H1 (cell line): ENCODE results near the gene PDE4D. TPM values are rescaled to one million over a fixed set of nuclear protein-coding genes. Genes with fewer than 3 reads are reported as not detected.

Source experiments
- CTCF ChIA-PET: fragments of 300-600 bp; sonication (Branson Sonifier 250); formaldehyde crosslinking; loops from one replicate; lab custom pipeline; 2021; ENCODE audit not compliant: partially characterized antibody; lab: Charles Lee
- POLR2A ChIA-PET: fragments of 300-600 bp; sonication (Branson Sonifier 250); formaldehyde crosslinking; loops from one replicate; lab custom pipeline; 2021; ENCODE audit warnings: inconsistent platforms; ENCODE audit not compliant: partially characterized antibody; lab: Charles Lee
- DNase-seq, 2 experiments: peaks; one replicate each; pipeline versions ENCODE4 v3.0.0 to v3.0.0-alpha.2; 2010 to 2022; ENCODE audit warnings: low spot score in 2 of 2, low read depth in 1 of 2, mixed read lengths in 1 of 2
- FAIRE-seq: peaks from 2 replicates; lab custom pipeline; 2011; peaks lifted over from hg19 to GRCh38; lab: Jason Lieb, UNC
- H2AFZ ChIP-seq: 2 replicates; pipeline ENCODE4 v1.8.1; 2012; ENCODE audit warnings: low read length, inconsistent platforms
- H2AK5ac ChIP-seq: 2 replicates; pipeline ENCODE4 v1.6.1; 2013; ENCODE audit warnings: low read depth, low read length
- H2BK120ac ChIP-seq: replicated peaks from 2 replicates; pipeline ENCODE3; 2013; ENCODE audit warnings: low read depth, low read length, inconsistent platforms
- H2BK12ac ChIP-seq: 2 replicates; pipeline ENCODE4 v1.6.1; 2013; ENCODE audit warnings: low read depth, low read length
- H2BK15ac ChIP-seq: 2 replicates; pipeline ENCODE4 v1.6.1; 2013; ENCODE audit warnings: low read length
- H2BK20ac ChIP-seq: 2 replicates; pipeline ENCODE4 v1.6.1; 2013; ENCODE audit warnings: low read length
- H2BK5ac ChIP-seq: 2 replicates; pipeline ENCODE4 v1.6.1; 2013; ENCODE audit warnings: low read depth, low read length
- H3K14ac ChIP-seq: 2 replicates; pipeline ENCODE4 v1.6.1; 2013; ENCODE audit warnings: inconsistent platforms; ENCODE audit not compliant: insufficient read length
- H3K18ac ChIP-seq: 2 replicates; pipeline ENCODE4 v1.6.1; 2013; ENCODE audit warnings: low read length; ENCODE audit errors: extremely low read depth
- H3K23ac ChIP-seq: 2 replicates; pipeline ENCODE4 v1.6.1; 2013; ENCODE audit warnings: inconsistent platforms; ENCODE audit not compliant: insufficient read length
- H3K23me2 ChIP-seq: 2 replicates; pipeline ENCODE4 v1.6.1; 2013; ENCODE audit warnings: low read depth, low read length
- H3K27ac ChIP-seq: 2 replicates; pipeline ENCODE4 v1.6.1; 2011; ENCODE audit warnings: low read depth, low read length, inconsistent platforms
- H3K27me3 ChIP-seq, 4 experiments: replicated peaks in 1 of 4; 1 replicate in 1 of 4; 2 replicates in 3 of 4; pipeline versions ENCODE4 v1.6.1 to v1.8.1; 2011 to 2013; ENCODE audit warnings: low read length in 3 of 4, mild to moderate bottlenecking in 3 of 4, inconsistent platforms in 2 of 4, mixed read lengths in 2 of 4, moderate library complexity in 1 of 4; ENCODE audit not compliant: control insufficient read depth in 3 of 4, insufficient read depth in 3 of 4; ENCODE audit errors: extremely low read depth in 1 of 4
- H3K36me3 ChIP-seq, 4 experiments: 2 replicates each; pipeline versions ENCODE4 v1.6.1 to v1.8.1; 2011 to 2013; ENCODE audit warnings: mild to moderate bottlenecking in 4 of 4, low read length in 3 of 4, moderate library complexity in 2 of 4, control low read depth in 1 of 4, inconsistent platforms in 1 of 4; ENCODE audit not compliant: insufficient read depth in 4 of 4, control insufficient read depth in 2 of 4
- H3K4ac ChIP-seq: replicated peaks from 2 replicates; pipeline ENCODE3; 2013; ENCODE audit warnings: low read length, low read depth, mixed read lengths, inconsistent platforms; ENCODE audit not compliant: insufficient read length
- H3K4me1 ChIP-seq, 4 experiments: replicated peaks in 1 of 4; 1 replicate in 1 of 4; 2 replicates in 3 of 4; pipeline versions ENCODE4 v1.6.1 to v1.8.1; 2011 to 2013; ENCODE audit warnings: low read length in 3 of 4, inconsistent platforms in 2 of 4, mixed read lengths in 1 of 4; ENCODE audit not compliant: insufficient read depth in 4 of 4, control insufficient read depth in 3 of 4
- H3K4me2 ChIP-seq, 2 experiments: 2 replicates each; pipeline versions ENCODE4 v1.6.1 to v1.8.1; 2011 to 2013; ENCODE audit warnings: low read depth in 2 of 2, low read length in 2 of 2, control low read depth in 1 of 2, inconsistent platforms in 1 of 2, mild to moderate bottlenecking in 1 of 2; ENCODE audit not compliant: insufficient read depth in 1 of 2
- H3K4me3 ChIP-seq, 4 experiments: fragments of 200-600, 300-600 bp in 1 of 4; sonication (generic), shearing (Covaris generic), sonication (Bioruptor Twin) in 1 of 4; 2 replicates each; pipeline versions ENCODE4 v1.5.1 to v1.8.1; 2011 to 2016; ENCODE audit warnings: low read length in 4 of 4, low read depth in 3 of 4, control low read depth in 2 of 4, inconsistent platforms in 2 of 4, mild to moderate bottlenecking in 2 of 4, mixed read lengths in 1 of 4, moderate library complexity in 1 of 4; ENCODE audit not compliant: insufficient read depth in 2 of 4; ENCODE audit errors: extremely low read depth in 1 of 4
- H3K56ac ChIP-seq: replicated peaks from 2 replicates; pipeline ENCODE3; 2013; ENCODE audit warnings: low read depth, mild to moderate bottlenecking, mixed read lengths, low read length, inconsistent platforms; ENCODE audit not compliant: insufficient read length
- H3K79me1 ChIP-seq: 2 replicates; pipeline ENCODE4 v1.6.1; 2013; ENCODE audit warnings: low read depth, low read length, control low read depth
- H3K79me2 ChIP-seq, 2 experiments: 2 replicates each; pipeline versions ENCODE4 v1.6.1 to v1.8.1; 2012 to 2013; ENCODE audit warnings: low read length in 2 of 2, mild to moderate bottlenecking in 2 of 2, inconsistent platforms in 1 of 2; ENCODE audit not compliant: insufficient read depth in 2 of 2, control insufficient read depth in 1 of 2
- H3K9ac ChIP-seq, 4 experiments: replicated peaks in 1 of 4; 1 replicate in 1 of 4; 2 replicates in 3 of 4; pipeline versions ENCODE4 v1.6.1 to v1.8.1; 2011 to 2013; ENCODE audit warnings: low read depth in 3 of 4, low read length in 3 of 4, control low read depth in 2 of 4, mild to moderate bottlenecking in 2 of 4, moderate library complexity in 2 of 4, inconsistent platforms in 1 of 4; ENCODE audit errors: extremely low read depth in 1 of 4
- H3K9me3 ChIP-seq, 2 experiments: 2 replicates each; pipeline versions ENCODE4 v1.6.1 to v1.8.1; 2012 to 2013; ENCODE audit warnings: mild to moderate bottlenecking in 2 of 2, moderate library complexity in 2 of 2, control low read depth in 1 of 2, inconsistent platforms in 1 of 2, low read depth in 1 of 2, low read length in 1 of 2, mixed read lengths in 1 of 2; ENCODE audit not compliant: insufficient read depth in 2 of 2
- H4K20me1 ChIP-seq, 2 experiments: replicated peaks in 1 of 2; 2 replicates each; pipeline versions ENCODE3 to v1.8.1; 2011 to 2013; ENCODE audit warnings: inconsistent platforms in 2 of 2, low read length in 2 of 2, mild to moderate bottlenecking in 1 of 2; ENCODE audit not compliant: insufficient read depth in 2 of 2, control insufficient read depth in 1 of 2
- H4K5ac ChIP-seq: 2 replicates; pipeline ENCODE4 v1.6.1; 2013; ENCODE audit warnings: low read length, low read depth, mixed read lengths, inconsistent platforms; ENCODE audit not compliant: insufficient read length
- H4K8ac ChIP-seq: 2 replicates; pipeline ENCODE4 v1.8.0; 2013; ENCODE audit warnings: mild to moderate bottlenecking, moderate library complexity, low read length, inconsistent platforms; ENCODE audit not compliant: insufficient read depth; ENCODE audit errors: extremely low read depth
- H4K91ac ChIP-seq: replicated peaks from 2 replicates; pipeline ENCODE3; 2013; ENCODE audit warnings: low read length, mixed read lengths, inconsistent platforms; ENCODE audit not compliant: insufficient read length
- ASH2L ChIP-seq: fragments of 200-600, 300-600 bp; sonication (generic); IDR thresholded peaks from one replicate; pipeline ENCODE4 v1.7.1; 2017; ENCODE audit warnings: low read length
- GABPA ChIP-seq: IDR thresholded peaks from 2 replicates; pipeline ENCODE4 v1.6.1; 2011; ENCODE audit warnings: mild to moderate bottlenecking, low read length, moderate library complexity, borderline replicate concordance; ENCODE audit not compliant: insufficient read depth
- JUND ChIP-seq: IDR thresholded peaks from 2 replicates; pipeline ENCODE4 v1.6.1; 2011; ENCODE audit warnings: mild to moderate bottlenecking, improper control_type of control experiment, low read length
- ZNF274 ChIP-seq: IDR thresholded peaks from 2 replicates; pipeline ENCODE4 v1.7.0; 2012; ENCODE audit warnings: low read length, borderline replicate concordance; ENCODE audit errors: extremely low read depth
- WGBS, 2 experiments: shearing (Covaris generic) in 1 of 2; methylation state at CpG; one replicate each; pipeline versions ENCODE4 v1.1.6 to v1.1.7; 2013 to 2015; ENCODE audit warnings: low lambda C conversion rate in 2 of 2, mixed read lengths in 2 of 2, inconsistent platforms in 1 of 2, low coverage in 1 of 2, missing lambda C conversion rate in 1 of 2; ENCODE audit not compliant: insufficient replicate concordance in 2 of 2, insufficient coverage in 1 of 2, insufficient read length in 1 of 2; ENCODE audit errors: extremely low coverage in 1 of 2, missing lambda C conversion rate in 1 of 2; 5-methylcytosine and 5-hydroxymethylcytosine counted together
- polyA plus RNA-seq, 7 experiments: library from polyadenylated mRNA; depleted of rRNA in 3 of 7; stranded (reverse) in 5 of 7; unstranded in 2 of 7; fragments of >200 nt in 5 of 7; fragments of 200-250 nt in 2 of 7; gene quantifications; 1 replicate in 5 of 7; 2 replicates in 1 of 7; 4 replicates in 1 of 7; pipeline versions ENCODE4 v1.2.1 to v1.2.3, GENCODE V29; 2011 to 2013; ENCODE audit warnings: missing spikeins in 2 of 7, mixed read lengths in 2 of 7
- total RNA-seq: library from RNA; stranded (reverse); fragmentation: NEBNext Ultra II Directional; extraction: Animal tissue kit (Norgen Biotek cat#: 25700); gene quantifications from 2 replicates; pipeline ENCODE4 v1.2.1, GENCODE V29; 2021
- TF ChIP-seq, protein P1 (sequence below): IDR thresholded peaks from 2 replicates; pipeline ENCODE4 v1.6.1; 2011; ENCODE audit warnings: low read depth, mild to moderate bottlenecking, low read length; ENCODE audit not compliant: insufficient read depth
- TF ChIP-seq, protein P2 (sequence below): IDR thresholded peaks from 2 replicates; pipeline ENCODE4 v1.6.1; 2012; ENCODE audit warnings: low read length, inconsistent platforms
- TF ChIP-seq, protein P3 (sequence below), 3 experiments: IDR thresholded peaks; 1 replicate in 2 of 3; 2 replicates in 1 of 3; pipeline versions ENCODE4 v1.5.1 to v1.6.1; 2011; ENCODE audit warnings: low read length in 3 of 3, mild to moderate bottlenecking in 3 of 3, inconsistent platforms in 2 of 3, low read depth in 1 of 3, moderate library complexity in 1 of 3; ENCODE audit not compliant: insufficient read depth in 1 of 3; ENCODE audit errors: control extremely low read depth in 1 of 3

Gene PDE4D
- total and polyA plus RNA-seq, 2 of the 8 experiments (the other 6 are each of a cell fraction or from before 2014, with no cell fraction given), result 2.3 to 3.7 TPM

DNA sequence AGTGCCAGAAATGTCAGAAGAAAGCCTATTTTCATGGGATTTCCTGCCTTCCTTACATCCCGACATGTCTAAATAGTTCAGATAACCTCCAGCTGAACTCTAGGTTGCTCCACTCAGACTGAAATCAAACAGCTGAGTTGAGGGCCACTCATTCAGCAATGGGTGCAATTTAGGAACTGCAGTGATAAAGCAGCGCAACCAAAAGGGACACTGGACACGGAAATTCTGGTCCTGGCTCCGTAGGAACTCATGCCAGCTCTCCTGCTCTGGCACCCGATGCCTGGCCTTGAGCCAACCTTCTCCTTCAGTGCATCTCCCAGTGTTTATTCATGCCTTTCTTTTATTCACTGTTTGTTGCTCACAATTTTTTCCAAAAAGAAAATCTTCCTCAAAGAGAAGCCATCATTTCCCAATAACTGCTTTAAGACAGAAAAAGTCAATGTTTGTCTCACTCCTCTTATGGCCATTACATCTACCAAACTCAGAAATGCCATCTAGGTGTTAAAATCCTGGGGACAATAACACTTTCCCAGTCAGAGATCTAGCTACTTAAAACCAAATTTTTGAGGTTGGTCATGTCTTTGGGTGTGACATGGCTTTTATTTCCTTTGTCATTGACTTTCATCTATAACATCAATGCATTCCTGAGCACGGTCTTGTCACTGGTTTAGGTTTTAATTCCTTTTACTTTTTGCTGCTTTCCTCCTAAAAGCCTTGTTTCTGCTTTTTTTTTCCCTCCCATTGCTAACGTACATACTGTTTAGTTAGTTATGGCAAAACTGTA, 126.9 kb downstream of the PDE4D start:
- no peaks in the 10 kb centered on the region for H3K79me2 ChIP-seq
- H3K9ac ChIP-seq, result no peak overlapping the region
- peaks cover 0 to 4% (median 0%) of the 10 kb centered on the region in 4 experiments; a peak in 2 of 7 replicates for H3K4me1 ChIP-seq
- H3K27me3 ChIP-seq, result peaks cover 4 to 16% (median 13%) of the 10 kb centered on the region in 4 experiments; a peak in 6 of 7 replicates
- no peak overlapping the region for H3K23ac ChIP-seq
- ChIA-PET CTCF (interaction anchor here (0.7 kb wide), 1 partner anchor 32 kb away, joined by 3 read pairs; no protein-coding TSS in a partner anchor), POLR2A (no interaction called here)
- no peak overlapping the region for H3K4me3 ChIP-seq
- no peak overlapping the region for H2BK15ac ChIP-seq
- no peak overlapping the region for H2BK20ac ChIP-seq
- H2AK5ac ChIP-seq, result no peak overlapping the region
- no peak overlapping the region for H4K91ac ChIP-seq
- WGBS, 2 experiments, result 77% methylated on average over 7 of the region's 7 CpGs; no CpG with 5 or more reads in 1 of the 2 experiments
- H3K23me2 ChIP-seq, result peaks cover 8% of the 10 kb centered on the region
- no peak overlapping the region for H2BK12ac ChIP-seq
- no peak overlapping the region for H3K18ac ChIP-seq
- no peak overlapping the region for H2BK120ac ChIP-seq
- DNase-seq (no peak), FAIRE-seq (no peak)
- no peaks in the 10 kb centered on the region for H3K9me3 ChIP-seq
- H3K79me1 ChIP-seq, result no peaks in the 10 kb centered on the region
- H4K5ac ChIP-seq, result no peak overlapping the region
- no peak overlapping the region for H3K4ac ChIP-seq
- no peaks in the 10 kb centered on the region for H4K20me1 ChIP-seq
- H2BK5ac ChIP-seq, result no peak overlapping the region
- H3K36me3 ChIP-seq, result no peaks in the 10 kb centered on the region
- no peak overlapping the region for H3K27ac ChIP-seq
- no peak overlapping the region for H2AFZ ChIP-seq
- H3K4me2 ChIP-seq, result no peak overlapping the region
- no peak overlapping the region for H3K14ac ChIP-seq
- no peak overlapping the region for H3K56ac ChIP-seq
- H4K8ac ChIP-seq, result no peak overlapping the region
- TF ChIP-seq, protein P1, sequence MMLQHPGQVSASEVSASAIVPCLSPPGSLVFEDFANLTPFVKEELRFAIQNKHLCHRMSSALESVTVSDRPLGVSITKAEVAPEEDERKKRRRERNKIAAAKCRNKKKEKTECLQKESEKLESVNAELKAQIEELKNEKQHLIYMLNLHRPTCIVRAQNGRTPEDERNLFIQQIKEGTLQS, result no peak
- TF ChIP-seq ZNF274 (no peak), JUND (no peak), GABPA (no peak), ASH2L (no peak)
- TF ChIP-seq, protein P2, sequence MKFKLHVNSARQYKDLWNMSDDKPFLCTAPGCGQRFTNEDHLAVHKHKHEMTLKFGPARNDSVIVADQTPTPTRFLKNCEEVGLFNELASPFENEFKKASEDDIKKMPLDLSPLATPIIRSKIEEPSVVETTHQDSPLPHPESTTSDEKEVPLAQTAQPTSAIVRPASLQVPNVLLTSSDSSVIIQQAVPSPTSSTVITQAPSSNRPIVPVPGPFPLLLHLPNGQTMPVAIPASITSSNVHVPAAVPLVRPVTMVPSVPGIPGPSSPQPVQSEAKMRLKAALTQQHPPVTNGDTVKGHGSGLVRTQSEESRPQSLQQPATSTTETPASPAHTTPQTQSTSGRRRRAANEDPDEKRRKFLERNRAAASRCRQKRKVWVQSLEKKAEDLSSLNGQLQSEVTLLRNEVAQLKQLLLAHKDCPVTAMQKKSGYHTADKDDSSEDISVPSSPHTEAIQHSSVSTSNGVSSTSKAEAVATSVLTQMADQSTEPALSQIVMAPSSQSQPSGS, result no peak
- TF ChIP-seq, protein P3, sequence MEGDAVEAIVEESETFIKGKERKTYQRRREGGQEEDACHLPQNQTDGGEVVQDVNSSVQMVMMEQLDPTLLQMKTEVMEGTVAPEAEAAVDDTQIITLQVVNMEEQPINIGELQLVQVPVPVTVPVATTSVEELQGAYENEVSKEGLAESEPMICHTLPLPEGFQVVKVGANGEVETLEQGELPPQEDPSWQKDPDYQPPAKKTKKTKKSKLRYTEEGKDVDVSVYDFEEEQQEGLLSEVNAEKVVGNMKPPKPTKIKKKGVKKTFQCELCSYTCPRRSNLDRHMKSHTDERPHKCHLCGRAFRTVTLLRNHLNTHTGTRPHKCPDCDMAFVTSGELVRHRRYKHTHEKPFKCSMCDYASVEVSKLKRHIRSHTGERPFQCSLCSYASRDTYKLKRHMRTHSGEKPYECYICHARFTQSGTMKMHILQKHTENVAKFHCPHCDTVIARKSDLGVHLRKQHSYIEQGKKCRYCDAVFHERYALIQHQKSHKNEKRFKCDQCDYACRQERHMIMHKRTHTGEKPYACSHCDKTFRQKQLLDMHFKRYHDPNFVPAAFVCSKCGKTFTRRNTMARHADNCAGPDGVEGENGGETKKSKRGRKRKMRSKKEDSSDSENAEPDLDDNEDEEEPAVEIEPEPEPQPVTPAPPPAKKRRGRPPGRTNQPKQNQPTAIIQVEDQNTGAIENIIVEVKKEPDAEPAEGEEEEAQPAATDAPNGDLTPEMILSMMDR (IDR thresholded peaks at IDR 0.05; ENCODE audit: control extremely low read depth in 1 of 3, insufficient read depth in 1 of 3, low read depth in 1 of 3, low read length in 3 of 3), result no peak
